Measurements from ENCODE around the gene TSEN54. TPM values are rescaled to one million over a fixed set of nuclear protein-coding genes. Genes with fewer than 3 reads are reported as not detected.

TSEN54 gene
- total RNA-seq, 1 donor from 2014 or later, result 23.3 TPM

- no peak for DNase-seq (ENCODE audit: extremely low spot score, unreplicated experiment)
- Mint-ChIP-seq H3K27ac (ENCODE audit: unreplicated experiment) (no peak overlapping the region), H3K27me3 (ENCODE audit: unreplicated experiment) (peaks cover 2% of the 10 kb centered on the region), H3K4me1 (ENCODE audit: unreplicated experiment) (no peaks in the 10 kb centered on the region), H3K36me3 (ENCODE audit: unreplicated experiment) (no peaks in the 10 kb centered on the region), H3K9me3 (ENCODE audit: unreplicated experiment) (no peaks in the 10 kb centered on the region), H3K4me3 (ENCODE audit: unreplicated experiment) (no peak overlapping the region)
- TF ChIP-seq, protein P1, sequence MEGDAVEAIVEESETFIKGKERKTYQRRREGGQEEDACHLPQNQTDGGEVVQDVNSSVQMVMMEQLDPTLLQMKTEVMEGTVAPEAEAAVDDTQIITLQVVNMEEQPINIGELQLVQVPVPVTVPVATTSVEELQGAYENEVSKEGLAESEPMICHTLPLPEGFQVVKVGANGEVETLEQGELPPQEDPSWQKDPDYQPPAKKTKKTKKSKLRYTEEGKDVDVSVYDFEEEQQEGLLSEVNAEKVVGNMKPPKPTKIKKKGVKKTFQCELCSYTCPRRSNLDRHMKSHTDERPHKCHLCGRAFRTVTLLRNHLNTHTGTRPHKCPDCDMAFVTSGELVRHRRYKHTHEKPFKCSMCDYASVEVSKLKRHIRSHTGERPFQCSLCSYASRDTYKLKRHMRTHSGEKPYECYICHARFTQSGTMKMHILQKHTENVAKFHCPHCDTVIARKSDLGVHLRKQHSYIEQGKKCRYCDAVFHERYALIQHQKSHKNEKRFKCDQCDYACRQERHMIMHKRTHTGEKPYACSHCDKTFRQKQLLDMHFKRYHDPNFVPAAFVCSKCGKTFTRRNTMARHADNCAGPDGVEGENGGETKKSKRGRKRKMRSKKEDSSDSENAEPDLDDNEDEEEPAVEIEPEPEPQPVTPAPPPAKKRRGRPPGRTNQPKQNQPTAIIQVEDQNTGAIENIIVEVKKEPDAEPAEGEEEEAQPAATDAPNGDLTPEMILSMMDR (IDR thresholded peaks at IDR 0.05), result no peak
Observed at GRCh38 chr17:75536366-75536765, 20.0 kb downstream of the TSEN54 start.

- TF ChIP-seq, protein P1 (IDR thresholded peaks at IDR 0.05), result no peak
- H3K4me1 Mint-ChIP-seq (ENCODE audit: unreplicated experiment), result no peaks in the 10 kb centered on the region
- H3K4me3 Mint-ChIP-seq (ENCODE audit: unreplicated experiment), result no peak overlapping the region
- no peaks in the 10 kb centered on the region for H3K36me3 Mint-ChIP-seq (ENCODE audit: unreplicated experiment)
- DNase-seq (ENCODE audit: extremely low spot score, unreplicated experiment), result no peak
- H3K9me3 Mint-ChIP-seq (ENCODE audit: unreplicated experiment), result no peaks in the 10 kb centered on the region
- peaks cover 7% of the 10 kb centered on the region for H3K27me3 Mint-ChIP-seq (ENCODE audit: unreplicated experiment)
- no peak overlapping the region for H3K27ac Mint-ChIP-seq (ENCODE audit: unreplicated experiment)
Observed at GRCh38 chr17:75539967-75540729, 23.8 kb downstream of the TSEN54 start.

DNA sequence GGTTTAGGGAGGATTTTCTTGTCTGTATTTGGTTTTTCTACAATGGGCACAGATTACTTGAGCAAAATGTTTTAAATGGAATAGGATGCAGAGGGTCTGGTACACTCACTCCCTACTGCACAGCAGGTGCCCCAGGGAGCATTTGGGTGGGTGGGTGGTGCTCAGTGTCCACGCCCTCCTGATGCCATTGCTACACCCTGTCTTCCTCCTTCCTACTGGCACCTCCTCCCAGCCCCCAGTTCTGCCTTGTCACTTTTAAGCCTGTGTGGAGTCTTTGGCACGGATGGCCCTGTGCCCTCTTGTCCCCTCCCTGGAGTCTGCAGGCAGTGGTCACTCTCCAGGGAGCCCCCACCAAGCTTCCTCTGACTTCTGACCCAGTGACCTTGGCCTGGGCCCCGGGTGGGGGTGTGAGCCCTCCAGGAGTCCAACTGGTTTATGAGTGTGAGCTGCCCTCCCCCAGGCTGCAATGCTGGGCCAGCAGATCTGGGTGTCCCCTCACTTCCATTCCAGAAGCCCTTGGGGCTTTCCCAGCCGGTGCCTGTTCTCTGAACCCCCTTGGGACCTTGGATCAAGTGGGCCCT is 24.7 kb downstream of the TSEN54 start:
- Mint-ChIP-seq H3K4me3 (ENCODE audit: unreplicated experiment) (no peak overlapping the region), H3K27ac (ENCODE audit: unreplicated experiment) (no peak overlapping the region), H3K36me3 (ENCODE audit: unreplicated experiment) (no peaks in the 10 kb centered on the region), H3K4me1 (ENCODE audit: unreplicated experiment) (no peaks in the 10 kb centered on the region), H3K27me3 (ENCODE audit: unreplicated experiment) (peaks cover 7% of the 10 kb centered on the region), H3K9me3 (ENCODE audit: unreplicated experiment) (no peaks in the 10 kb centered on the region)
- TF ChIP-seq, protein P1 (IDR thresholded peaks at IDR 0.05), result no peak
- DNase-seq (ENCODE audit: extremely low spot score, unreplicated experiment), result no peak

DNA sequence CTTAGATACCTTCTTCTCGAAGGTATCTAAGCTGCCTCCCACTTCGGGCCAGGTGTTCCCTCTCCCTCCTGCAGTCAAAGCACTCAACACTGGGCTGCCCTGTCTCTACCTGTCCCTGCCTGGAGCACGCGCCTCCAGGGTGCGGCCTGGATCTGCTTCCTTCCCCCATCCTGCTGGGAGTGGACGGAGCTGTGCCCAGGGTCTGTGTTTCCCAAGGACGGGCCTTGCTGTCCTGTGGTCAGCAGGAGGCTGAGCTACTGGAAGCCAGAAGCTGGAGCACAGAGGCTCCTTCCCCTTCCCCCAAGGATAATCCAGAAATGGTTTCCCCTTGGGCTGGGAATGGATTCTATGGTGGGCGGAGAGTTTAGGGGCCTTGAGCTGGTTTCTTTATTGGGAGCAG is 25.9 kb downstream of the TSEN54 start:
- Mint-ChIP-seq H3K4me1 (ENCODE audit: unreplicated experiment) (no peaks in the 10 kb centered on the region), H3K27ac (ENCODE audit: unreplicated experiment) (no peak overlapping the region), H3K9me3 (ENCODE audit: unreplicated experiment) (no peaks in the 10 kb centered on the region), H3K27me3 (ENCODE audit: unreplicated experiment) (peaks cover 7% of the 10 kb centered on the region), H3K36me3 (ENCODE audit: unreplicated experiment) (no peaks in the 10 kb centered on the region), H3K4me3 (ENCODE audit: unreplicated experiment) (no peak overlapping the region)
- TF ChIP-seq, protein P1 (IDR thresholded peaks at IDR 0.05), result no peak
- DNase-seq (ENCODE audit: extremely low spot score, unreplicated experiment), result no peak

DNA sequence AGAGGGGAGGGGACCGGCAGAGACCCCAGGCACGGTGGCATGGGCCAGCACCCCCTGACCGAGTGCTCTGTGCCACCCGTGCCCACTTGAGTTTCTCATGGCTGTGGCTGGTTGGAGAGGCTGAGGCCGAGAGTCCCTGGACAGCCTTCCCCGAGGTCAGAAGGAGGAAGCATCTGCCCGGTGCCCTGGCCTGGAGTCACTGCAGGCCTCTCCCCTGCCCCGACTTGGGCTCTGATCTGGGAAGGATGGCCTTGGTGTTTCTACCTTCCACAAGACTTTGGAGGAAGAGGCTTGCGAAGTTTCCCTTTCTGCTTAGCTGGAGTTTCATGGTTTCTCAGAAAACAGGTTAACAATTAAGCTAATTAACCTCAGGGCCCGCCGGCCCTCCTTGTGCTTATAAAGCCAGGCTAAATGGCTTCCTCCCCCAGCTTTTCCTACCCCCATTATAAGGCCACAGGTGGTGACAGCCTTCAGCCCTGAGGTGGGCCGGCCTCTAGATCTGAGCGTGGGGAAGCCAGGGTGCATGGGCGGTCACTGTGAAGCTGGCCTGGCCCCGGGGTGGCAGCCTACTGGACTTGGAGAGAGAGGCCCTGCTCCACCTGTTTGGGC is 26.5 kb downstream of the TSEN54 start:
- Mint-ChIP-seq H3K4me1 (ENCODE audit: unreplicated experiment) (no peaks in the 10 kb centered on the region), H3K36me3 (ENCODE audit: unreplicated experiment) (no peaks in the 10 kb centered on the region), H3K9me3 (ENCODE audit: unreplicated experiment) (no peaks in the 10 kb centered on the region), H3K27me3 (ENCODE audit: unreplicated experiment) (peaks cover 10% of the 10 kb centered on the region), H3K27ac (ENCODE audit: unreplicated experiment) (no peak overlapping the region), H3K4me3 (ENCODE audit: unreplicated experiment) (no peak overlapping the region)
- TF ChIP-seq, protein P1 (IDR thresholded peaks at IDR 0.05), result no peak
- no peak for DNase-seq (ENCODE audit: extremely low spot score, unreplicated experiment)

Data from osteocyte (in vitro differentiated cells).